HUES6 (cell line): ENCODE data around the gene FLRT2.

Experiments used
- H3K27ac ChIP-seq: 2 replicates; pipeline ENCODE4 v1.7.0; 2013; ENCODE audit warnings: low read depth, mild to moderate bottlenecking, low read length, inconsistent platforms
- H3K27me3 ChIP-seq: 2 replicates; pipeline ENCODE4 v1.6.1; 2013; ENCODE audit warnings: low read length; ENCODE audit not compliant: control insufficient read depth, insufficient read depth
- H3K36me3 ChIP-seq: 2 replicates; pipeline ENCODE4 v1.6.1; 2013; ENCODE audit warnings: low read length; ENCODE audit not compliant: control insufficient read depth, insufficient read depth
- H3K4me1 ChIP-seq: 2 replicates; pipeline ENCODE4 v1.6.1; 2013; ENCODE audit warnings: low read length; ENCODE audit not compliant: control insufficient read depth, insufficient read depth
- H3K4me3 ChIP-seq: 2 replicates; pipeline ENCODE4 v1.5.1; 2013; ENCODE audit warnings: low read depth, low read length
- H3K9ac ChIP-seq: one replicate; pipeline ENCODE4 v1.6.1; 2013; ENCODE audit warnings: mild to moderate bottlenecking, low read length
- H3K9me3 ChIP-seq: 2 replicates; pipeline ENCODE4 v1.6.1; 2013; ENCODE audit warnings: low read depth, low read length; ENCODE audit not compliant: control insufficient read depth, insufficient read depth

Gene FLRT2

DNA sequence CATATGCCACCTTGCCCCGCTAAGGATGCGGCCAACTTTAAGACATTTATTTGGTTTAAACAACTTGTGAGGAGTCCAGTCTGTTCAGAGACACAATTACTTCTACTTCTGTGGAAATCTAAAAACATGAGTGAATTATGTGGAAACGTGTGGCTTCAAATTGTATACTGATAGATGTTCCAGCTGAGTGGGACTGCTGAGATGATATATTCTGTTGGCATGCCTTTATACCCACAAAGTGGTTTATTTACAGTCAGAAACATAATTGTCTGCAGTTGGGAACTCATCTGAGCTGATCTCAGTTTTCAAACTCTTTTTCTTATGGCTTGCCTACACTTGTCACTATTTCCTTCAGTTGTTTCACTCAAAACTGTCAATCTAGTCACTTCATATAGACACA is 67.8 kb downstream of the FLRT2 start:
- Histone ChIP-seq H3K4me3 (no peak overlapping the region), H3K27me3 (no peaks in the 10 kb centered on the region), H3K27ac (no peak overlapping the region), H3K9me3 (no peaks in the 10 kb centered on the region), H3K9ac (no peak overlapping the region), H3K4me1 (peaks cover 4% of the 10 kb centered on the region; the same call in 1 of the 2 replicates), H3K36me3 (no peaks in the 10 kb centered on the region)

DNA sequence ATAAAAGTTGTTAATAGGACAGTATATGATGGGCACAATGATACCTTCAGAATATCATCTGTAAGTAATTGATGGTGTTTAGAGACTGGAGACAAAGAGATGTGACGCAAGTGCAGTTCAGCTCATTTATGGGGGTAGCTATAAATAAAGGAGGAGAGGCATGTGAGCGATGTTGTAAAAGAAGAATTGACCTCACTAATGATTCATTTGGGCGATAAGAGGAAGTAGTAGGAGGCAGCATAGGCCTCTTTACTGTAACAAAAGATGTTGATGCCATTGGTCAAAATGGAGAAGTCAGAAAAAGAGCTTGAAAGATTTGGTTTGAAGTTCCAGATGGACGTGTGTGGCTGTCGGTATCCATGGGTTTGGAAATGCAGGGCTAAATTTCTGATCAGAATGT is 70.0 kb downstream of the FLRT2 start:
- peaks cover 4% of the 10 kb centered on the region; the same call in 1 of the 2 replicates for H3K4me1 ChIP-seq
- no peaks in the 10 kb centered on the region for H3K27me3 ChIP-seq
- H3K27ac ChIP-seq, result no peak overlapping the region
- no peaks in the 10 kb centered on the region for H3K36me3 ChIP-seq
- no peak overlapping the region for H3K4me3 ChIP-seq
- no peaks in the 10 kb centered on the region for H3K9me3 ChIP-seq
- no peak overlapping the region for H3K9ac ChIP-seq

DNA sequence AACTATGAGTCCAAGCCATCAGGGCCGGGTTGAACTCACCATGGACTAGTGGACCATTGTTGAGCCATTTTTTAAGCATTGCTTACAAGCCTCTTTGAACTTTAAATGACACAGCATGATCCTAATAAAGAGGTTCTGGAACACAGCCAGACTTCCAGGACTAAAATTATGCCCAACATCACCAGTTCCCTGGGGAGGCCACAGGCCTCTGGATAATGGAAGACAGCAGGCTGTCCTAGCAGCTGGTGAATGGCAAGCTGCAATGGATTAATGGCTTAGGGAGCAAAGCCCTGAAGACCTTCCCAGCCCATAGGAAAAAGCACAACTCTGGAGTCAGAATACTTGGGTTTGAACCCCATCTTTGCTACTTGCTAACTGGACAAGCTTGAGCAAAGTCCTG is 71.3 kb downstream of the FLRT2 start:
- no peak overlapping the region for H3K4me3 ChIP-seq
- H3K27ac ChIP-seq, result no peak overlapping the region
- peaks cover 4% of the 10 kb centered on the region; the same call in 1 of the 2 replicates for H3K4me1 ChIP-seq
- no peaks in the 10 kb centered on the region for H3K27me3 ChIP-seq
- no peak overlapping the region for H3K9ac ChIP-seq
- H3K36me3 ChIP-seq, result no peaks in the 10 kb centered on the region
- no peaks in the 10 kb centered on the region for H3K9me3 ChIP-seq

DNA sequence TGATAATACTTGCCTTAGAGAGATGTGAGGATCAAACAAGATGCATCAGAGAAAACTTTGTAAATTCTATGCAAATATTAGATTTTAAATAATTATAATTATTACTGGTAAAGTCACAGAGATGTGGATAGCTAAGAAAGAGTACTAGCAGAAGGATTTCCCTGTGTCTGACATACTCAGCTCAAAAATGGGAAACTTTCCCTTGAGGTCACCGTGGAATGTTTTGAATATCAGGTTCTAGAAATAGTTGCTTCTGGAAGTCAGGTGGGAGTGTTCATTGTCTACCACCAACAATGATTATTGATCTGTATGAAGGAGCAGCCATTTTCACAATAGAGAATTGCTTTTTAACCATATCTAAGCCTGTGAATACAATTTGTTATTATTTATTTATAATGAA is 71.7 kb downstream of the FLRT2 start:
- no peak overlapping the region for H3K27ac ChIP-seq
- no peak overlapping the region for H3K9ac ChIP-seq
- no peak overlapping the region for H3K4me3 ChIP-seq
- H3K27me3 ChIP-seq, result no peaks in the 10 kb centered on the region
- no peaks in the 10 kb centered on the region for H3K36me3 ChIP-seq
- no peaks in the 10 kb centered on the region for H3K9me3 ChIP-seq
- peaks cover 4% of the 10 kb centered on the region; the same call in 1 of the 2 replicates for H3K4me1 ChIP-seq

DNA sequence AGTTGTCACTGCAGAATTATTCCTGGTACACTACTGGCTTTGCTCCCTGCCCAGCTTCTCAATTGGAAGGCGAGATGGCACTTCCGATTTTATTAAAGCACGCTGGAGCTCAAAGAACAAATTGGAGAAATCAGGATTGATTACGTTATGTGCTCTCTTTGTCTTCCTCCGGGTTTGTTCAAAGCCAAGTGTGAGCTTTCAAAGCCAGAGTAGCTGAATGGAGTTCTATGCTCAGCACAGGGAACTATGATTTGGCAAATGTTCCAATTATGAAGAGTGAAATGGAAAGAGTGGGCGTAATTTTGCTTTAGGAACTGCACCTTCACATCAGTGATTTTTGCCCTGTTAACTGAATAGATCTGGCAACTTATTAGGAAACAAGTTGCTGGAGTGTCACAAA is 72.4 kb downstream of the FLRT2 start:
- Histone ChIP-seq H3K27me3 (no peaks in the 10 kb centered on the region), H3K36me3 (no peaks in the 10 kb centered on the region)

DNA sequence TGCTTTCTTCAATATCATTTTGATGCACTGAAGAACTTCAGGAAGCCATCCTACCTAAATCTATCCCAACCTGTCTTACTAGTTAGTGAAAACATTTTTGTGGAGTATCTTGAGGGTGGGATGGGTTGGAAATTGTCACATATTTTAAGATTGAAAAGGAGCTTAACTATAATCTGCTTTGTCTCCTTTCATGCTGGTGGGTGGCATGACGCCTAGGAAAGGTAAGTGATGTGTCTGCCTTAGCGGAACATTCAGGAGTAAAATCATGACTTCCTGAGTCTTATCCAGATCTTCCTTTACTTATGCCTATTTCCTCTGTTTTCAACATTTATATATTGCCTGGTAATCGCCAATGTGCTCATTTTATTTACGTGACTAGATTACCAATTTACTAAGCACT is 74.1 kb downstream of the FLRT2 start:
- peaks cover 4% of the 10 kb centered on the region; the same call in 1 of the 2 replicates for H3K4me1 ChIP-seq
- no peak overlapping the region for H3K4me3 ChIP-seq
- H3K36me3 ChIP-seq, result no peaks in the 10 kb centered on the region
- H3K27me3 ChIP-seq, result no peaks in the 10 kb centered on the region
- no peak overlapping the region for H3K27ac ChIP-seq
- no peak overlapping the region for H3K9ac ChIP-seq
- H3K9me3 ChIP-seq, result no peaks in the 10 kb centered on the region

More for the DNA sequence above, 72.4 kb downstream of the FLRT2 start:
- H3K27ac ChIP-seq, result no peak overlapping the region
- no peak overlapping the region for H3K9ac ChIP-seq
- no peaks in the 10 kb centered on the region for H3K9me3 ChIP-seq
- H3K4me3 ChIP-seq, result no peak overlapping the region
- H3K4me1 ChIP-seq, result peaks cover 4% of the 10 kb centered on the region; the same call in 1 of the 2 replicates

DNA sequence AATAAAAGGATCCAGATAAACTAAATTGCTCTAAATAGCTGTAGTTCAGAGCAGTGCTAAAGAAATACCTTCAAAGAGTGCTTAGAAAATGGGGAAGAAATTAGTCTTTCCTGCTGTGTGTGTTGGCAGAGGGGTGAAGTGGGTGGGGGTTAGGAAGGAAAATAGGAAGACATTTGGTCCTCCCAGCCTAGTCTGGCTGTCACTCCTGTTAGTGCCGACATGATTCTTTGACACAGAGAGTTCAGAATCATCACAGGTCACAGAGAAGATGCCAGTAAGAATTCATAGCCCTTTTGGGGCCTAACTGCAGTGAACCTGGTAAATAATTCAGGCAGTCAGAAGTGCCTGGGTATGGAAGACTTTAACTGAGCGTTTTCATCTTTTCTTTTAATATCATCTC is 74.8 kb downstream of the FLRT2 start:
- H3K27ac ChIP-seq, result no peak overlapping the region
- no peak overlapping the region for H3K9ac ChIP-seq
- no peaks in the 10 kb centered on the region for H3K9me3 ChIP-seq
- H3K4me1 ChIP-seq, result peaks cover 3% of the 10 kb centered on the region; the same call in 1 of the 2 replicates
- no peaks in the 10 kb centered on the region for H3K27me3 ChIP-seq
- no peak overlapping the region for H3K4me3 ChIP-seq
- H3K36me3 ChIP-seq, result no peaks in the 10 kb centered on the region

DNA sequence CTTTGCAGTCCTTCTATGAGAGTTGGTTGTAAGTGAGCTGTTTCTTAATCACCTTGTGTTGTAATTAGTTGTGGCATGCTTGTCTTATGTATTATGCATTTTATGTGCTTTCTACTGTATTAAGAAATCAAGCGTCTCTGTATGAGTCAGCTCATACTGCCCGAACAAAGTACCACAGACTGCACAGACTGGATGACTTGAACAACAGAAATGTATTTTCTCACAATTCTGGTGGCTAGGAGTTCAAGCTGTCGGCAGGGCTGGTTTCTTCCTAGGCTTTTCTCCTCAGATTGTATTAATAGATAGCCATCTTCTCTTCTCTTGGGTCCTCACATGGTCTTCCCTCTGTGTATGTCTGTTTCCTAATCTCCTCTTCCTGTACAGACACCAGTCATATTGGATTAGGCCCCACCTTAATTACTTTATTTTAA is 77.7 kb downstream of the FLRT2 start:
- Histone ChIP-seq H3K27me3 (no peaks in the 10 kb centered on the region), H3K4me3 (no peak overlapping the region), H3K9ac (no peak overlapping the region), H3K4me1 (no peaks in the 10 kb centered on the region), H3K27ac (no peak overlapping the region), H3K36me3 (no peaks in the 10 kb centered on the region), H3K9me3 (no peaks in the 10 kb centered on the region)

DNA sequence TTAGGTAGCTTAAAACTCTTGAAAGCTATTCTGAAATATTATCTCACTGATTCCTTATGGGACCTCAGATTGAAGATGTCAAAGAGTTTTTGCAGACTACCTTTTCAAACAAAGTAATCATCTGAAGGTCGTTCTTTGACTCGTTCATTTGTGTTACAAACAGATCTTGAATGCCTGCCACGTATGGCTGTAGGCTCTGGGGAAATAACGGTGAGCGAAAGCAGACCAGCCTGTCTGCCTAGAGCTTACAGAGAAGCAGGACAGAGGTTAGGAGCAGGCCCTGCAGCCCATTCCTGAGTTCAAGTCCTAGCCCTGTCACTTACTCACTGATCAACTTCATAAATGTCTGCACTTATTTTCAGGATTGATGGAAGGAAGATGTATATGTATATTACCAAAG is 83.6 kb downstream of the FLRT2 start:
- Histone ChIP-seq H3K27me3 (no peaks in the 10 kb centered on the region), H3K36me3 (no peaks in the 10 kb centered on the region), H3K9ac (no peak overlapping the region), H3K27ac (no peak overlapping the region), H3K4me1 (peaks cover 35% of the 10 kb centered on the region), H3K9me3 (no peaks in the 10 kb centered on the region), H3K4me3 (no peak overlapping the region)

DNA sequence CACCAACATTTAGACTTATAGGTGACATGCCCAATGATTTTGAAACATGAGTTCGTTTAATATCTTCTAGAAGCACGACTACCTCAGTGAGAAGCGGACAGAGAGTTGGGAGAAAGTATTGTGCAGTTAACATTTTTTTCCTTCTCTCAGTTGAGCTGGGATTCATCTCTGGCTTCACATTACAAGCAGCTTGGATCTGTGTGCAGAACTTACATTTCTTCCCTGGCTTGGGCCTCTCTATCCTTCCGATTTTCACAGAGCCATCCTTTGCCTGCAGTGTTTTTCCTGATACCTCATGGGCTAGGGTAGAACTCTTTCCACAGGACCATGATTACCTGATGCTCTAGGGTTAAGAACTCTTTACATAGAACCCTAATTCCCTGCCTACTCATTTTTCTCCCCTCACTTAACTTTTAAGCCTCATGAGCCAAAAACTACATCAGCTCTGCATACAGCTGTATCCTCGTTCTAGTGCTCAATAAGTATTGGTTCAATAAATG is 86.5 kb downstream of the FLRT2 start:
- no peaks in the 10 kb centered on the region for H3K9me3 ChIP-seq
- H3K4me1 ChIP-seq, result peaks cover 35% of the 10 kb centered on the region
- peaks cover 1% of the 10 kb centered on the region; the same call in 1 of the 2 replicates for H3K36me3 ChIP-seq
- no peak overlapping the region for H3K27ac ChIP-seq
- H3K9ac ChIP-seq, result no peak overlapping the region
- no peak overlapping the region for H3K4me3 ChIP-seq
- H3K27me3 ChIP-seq, result no peaks in the 10 kb centered on the region

DNA sequence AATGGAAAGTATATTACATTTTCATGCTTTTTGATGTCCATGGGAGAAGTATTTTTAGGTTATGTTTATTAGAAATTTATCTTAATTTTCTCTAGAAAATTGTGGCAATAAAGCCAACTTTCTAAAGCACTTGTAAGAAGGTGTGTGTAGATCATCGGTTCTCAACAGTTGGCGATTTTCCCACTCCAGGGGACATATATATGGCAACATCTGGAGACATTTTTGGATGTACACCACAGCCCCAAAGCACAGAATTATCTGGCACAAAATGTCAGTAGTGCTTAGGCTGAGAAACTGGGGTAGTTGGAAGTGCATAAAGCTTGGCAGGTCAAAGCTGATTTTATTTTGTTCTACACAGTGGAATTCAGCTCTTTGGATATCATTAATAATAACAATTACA is 86.9 kb downstream of the FLRT2 start:
- no peak overlapping the region for H3K27ac ChIP-seq
- peaks cover 35% of the 10 kb centered on the region for H3K4me1 ChIP-seq
- no peak overlapping the region for H3K9ac ChIP-seq
- no peaks in the 10 kb centered on the region for H3K27me3 ChIP-seq
- no peak overlapping the region for H3K4me3 ChIP-seq
- H3K36me3 ChIP-seq, result peaks cover 6% of the 10 kb centered on the region; the same call in 1 of the 2 replicates
- no peaks in the 10 kb centered on the region for H3K9me3 ChIP-seq

DNA sequence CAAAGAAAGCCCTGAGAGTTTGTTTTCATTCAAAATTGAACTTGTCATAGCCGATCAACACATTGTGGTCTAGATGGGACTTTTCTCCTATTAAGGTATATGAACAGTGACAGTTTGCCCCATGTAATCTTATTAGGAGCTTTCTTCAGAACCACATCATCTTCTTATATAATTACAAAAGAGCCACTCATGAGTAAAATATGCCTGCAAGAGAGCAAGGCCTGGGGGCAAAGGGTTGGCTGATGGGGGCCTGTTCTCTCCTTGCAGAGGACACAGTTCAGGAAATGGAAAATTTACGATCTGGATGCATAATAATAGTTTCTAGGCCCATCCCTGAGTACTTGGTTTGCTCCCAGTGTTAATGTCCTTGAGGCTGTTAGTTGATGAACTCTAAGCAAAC is 87.8 kb downstream of the FLRT2 start:
- H3K9me3 ChIP-seq, result no peaks in the 10 kb centered on the region
- H3K27ac ChIP-seq, result no peak overlapping the region
- peaks cover 35% of the 10 kb centered on the region for H3K4me1 ChIP-seq
- peaks cover 15% of the 10 kb centered on the region; the same call in 1 of the 2 replicates for H3K36me3 ChIP-seq
- H3K4me3 ChIP-seq, result no peak overlapping the region
- H3K9ac ChIP-seq, result no peak overlapping the region
- H3K27me3 ChIP-seq, result no peaks in the 10 kb centered on the region
